ENCODE results near the gene POLR2M.

POLR2M gene

DNA sequence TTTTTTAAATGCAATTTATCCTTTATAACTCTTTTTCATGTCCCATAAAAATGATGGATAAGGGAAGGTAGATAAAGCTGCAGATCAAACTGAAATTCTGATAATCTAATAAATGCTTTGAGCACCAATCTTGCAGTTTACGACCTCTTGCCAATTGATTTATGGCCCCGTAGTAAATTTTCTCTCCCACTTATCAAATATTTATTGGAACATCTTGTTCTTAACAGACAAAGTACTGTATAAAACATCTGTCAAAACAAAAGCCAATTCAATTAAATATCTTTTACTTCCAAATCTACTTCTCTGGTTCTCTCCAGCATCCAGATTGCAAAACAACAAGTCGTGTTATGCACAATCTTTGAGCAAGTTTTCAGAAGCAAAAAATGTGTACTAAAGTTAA, 34.6 kb downstream of the POLR2M start:
- no peak for DNase-seq

DNA sequence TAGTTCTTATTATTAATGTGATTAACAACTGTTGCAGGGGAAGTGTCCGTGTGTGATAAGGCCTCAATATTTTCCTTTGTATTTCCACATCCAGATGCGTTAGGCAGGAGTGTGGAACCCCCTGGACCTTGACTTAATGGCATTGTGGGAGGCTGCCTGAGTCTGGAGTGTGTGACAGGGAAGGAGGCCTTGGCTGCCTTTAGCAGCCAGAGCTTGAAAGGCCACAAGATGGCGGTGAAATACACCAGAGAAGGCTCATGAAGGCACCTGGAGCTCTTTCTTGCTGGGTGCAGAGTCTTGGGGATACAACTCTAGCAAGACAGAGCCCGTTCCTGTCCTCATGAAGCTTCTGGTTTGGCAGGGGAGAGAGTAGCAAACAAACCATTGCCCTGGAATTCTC, 36.9 kb downstream of the POLR2M start:
- no peak for DNase-seq

DNA sequence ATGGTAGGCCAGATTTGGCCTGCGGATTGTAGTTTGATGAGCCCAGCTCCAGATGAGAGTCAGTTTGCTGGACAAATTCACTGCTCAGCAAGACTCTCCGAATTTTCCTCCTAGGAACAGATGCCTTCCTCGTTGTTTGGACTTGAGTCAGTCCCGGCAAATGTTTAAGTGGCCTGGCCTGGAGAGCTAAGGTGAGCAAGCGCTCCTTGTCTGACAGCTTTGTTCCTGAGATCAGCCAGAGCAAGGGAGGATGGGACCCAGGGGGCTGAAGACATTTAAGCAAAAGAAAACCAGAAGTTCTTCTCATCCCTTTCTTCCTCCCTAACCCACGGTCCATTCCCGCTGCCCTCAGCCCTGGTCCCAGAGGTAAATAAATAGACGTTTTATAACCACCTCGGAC, 40.3 kb downstream of the POLR2M start:
- DNase-seq = no peak

GRCh38 chr15:57747206-57747896, 40.8 kb downstream of the POLR2M start:
- no peak for DNase-seq

- no peak for DNase-seq
Measured at GRCh38 chr15:57751177-57751800, 44.8 kb downstream of the POLR2M start.

DNA sequence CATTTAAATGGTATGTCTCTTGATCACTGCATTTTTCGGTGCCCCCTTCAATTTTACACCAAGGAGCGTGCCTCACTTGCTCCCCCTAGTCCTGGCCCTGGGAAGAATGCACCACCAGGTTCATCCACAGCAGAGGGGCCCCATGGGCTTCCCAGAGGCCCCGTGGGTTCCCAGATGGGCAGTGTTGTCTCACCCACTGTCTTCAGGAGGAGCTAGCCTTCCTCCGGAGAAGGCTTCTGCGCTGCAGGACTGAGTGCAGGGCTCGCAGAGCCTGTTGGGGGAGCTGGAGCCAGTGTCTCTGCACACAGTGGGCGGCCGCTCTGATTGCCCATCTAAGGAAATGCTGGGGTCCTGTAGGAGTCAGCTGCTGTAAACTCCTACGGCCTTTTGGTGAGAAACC, 45.9 kb downstream of the POLR2M start:
- no peak for DNase-seq

DNA sequence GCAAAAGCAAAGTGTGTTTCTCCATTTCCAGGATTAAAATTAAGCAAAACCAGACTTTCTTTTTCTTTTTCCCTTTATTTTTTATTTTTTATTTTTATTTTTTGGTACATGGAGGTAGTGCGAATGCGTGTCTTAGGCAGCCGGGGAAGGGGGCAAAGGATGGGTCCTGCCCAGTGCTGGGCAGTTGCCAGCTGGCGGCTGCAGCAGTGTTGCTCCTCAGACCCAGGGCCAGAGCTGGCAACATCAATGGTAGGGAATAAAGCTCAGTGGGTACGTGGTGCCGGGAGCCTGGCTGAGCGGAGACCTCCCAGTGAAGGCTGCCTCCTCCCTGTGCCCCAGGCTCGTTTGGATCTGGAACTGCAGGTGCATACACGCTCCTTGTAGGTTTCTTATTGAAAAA, 46.3 kb downstream of the POLR2M start:
- DNase-seq = no peak

DNA sequence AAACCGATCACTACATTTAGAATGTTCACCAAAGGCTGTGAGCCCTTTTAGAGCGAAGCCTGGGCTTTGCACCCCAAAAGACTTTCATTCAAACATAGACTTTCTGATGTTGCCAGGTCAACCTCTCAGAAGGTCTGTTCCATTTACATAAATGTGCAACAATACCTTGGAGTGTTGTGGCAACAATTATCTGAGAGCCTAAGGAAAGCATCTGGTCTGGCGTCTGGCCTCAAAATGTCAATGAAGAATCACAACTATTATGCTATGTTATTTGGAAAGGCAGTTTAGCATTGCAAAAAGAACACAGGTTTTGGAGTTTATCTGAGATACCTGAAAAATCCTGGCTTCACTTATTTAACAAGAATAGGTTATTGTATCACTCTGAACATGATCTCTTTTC, 50.0 kb downstream of the POLR2M start:
- DNase-seq = no peak

DNA sequence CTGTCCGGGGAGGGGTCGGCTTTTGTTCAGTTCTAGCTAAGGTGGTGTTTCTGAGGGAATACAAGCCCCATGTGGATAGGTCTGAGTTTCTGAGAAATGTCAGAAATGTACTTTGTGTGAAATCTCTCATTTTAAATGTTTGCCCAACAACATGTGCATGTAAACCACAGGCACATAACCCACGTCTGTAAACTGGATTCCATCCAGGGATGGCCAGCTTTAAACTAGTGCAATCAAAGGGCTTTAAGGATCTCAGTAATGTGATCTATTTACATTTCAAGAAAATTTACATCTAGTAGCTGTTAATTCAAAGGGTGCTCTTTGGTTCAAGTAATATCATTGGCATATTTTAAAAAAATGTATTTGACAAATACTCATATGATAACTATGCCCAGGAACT, 52.0 kb downstream of the POLR2M start:
- no peak for DNase-seq

DNA sequence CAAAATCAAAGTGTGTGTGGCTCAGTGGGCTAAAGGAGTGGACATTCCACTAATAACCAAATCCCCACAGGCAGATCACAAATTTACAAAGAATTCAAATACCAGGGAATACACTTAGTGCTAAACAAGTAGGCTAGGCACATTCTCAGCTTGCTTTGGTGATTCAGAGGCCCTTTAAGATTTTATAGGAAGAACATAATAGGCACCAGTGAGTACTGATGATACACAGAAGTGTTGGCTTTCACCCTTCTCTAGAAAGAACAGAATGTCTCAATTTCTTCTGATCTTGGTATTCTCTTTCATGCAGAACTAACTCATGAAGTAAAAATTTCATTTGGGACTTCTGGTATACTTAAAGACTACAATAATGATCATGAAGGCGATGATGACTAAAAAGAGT, 55.0 kb downstream of the POLR2M start:
- DNase-seq = no peak

GRCh38 chr15:57762302-57762701, 55.8 kb downstream of the POLR2M start:
- DNase-seq = no peak

DNA sequence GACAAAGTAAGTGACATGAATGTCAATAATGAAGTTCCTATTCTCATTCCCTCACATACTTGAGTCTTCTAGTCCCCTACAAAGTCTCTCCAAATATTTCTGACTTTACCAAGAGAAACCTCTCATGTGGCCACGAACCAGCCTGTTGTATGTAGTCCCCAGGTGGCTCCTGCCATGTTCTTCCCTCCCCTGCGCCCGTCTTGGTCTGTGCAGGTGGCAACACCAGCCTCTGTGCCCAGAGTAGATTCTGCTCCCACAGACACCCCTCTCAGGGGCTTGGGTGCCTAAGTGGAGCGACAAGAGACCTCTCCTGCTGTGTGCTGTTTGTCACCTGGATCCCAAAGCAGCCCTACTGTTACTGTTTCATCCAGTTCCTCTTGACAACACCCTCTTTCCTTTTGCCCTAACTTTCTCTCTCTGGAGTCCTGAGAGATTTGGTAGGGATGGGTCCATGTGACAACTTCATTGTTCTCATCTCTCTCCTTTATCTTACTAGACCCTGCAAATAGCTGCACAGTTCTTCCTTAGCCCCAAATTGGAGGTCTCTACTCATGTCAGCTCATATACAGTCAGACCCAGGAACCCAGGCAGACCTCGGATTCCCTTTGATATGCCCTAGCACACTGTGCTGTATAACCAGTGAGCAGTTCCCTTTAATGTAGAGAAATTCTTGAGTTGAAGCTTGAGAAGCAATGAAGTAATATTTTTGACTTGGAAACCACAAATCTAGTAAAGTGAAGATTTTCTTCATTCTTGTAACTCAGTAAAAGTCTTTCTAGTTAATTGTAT, 56.9 kb downstream of the POLR2M start:
- no peak for DNase-seq
